PC-9 (cell line): Measurements from ENCODE around the gene XPC. TPM values are rescaled to one million over a fixed set of nuclear protein-coding genes. Genes with fewer than 3 reads are reported as not detected.

Source experiments
- BruUV-seq: library from RNA; stranded (reverse); fragments of 400-500 nt; replicated peaks from 2 replicates; lab custom pipeline; 2021; lab: Mats Ljungman, UMichigan
- CTCF ChIA-PET: fragments of 300-600 bp; sonication (Branson Sonifier 250); formaldehyde crosslinking; loops from one replicate; lab custom pipeline; 2022; ENCODE audit warnings: antibody characterized with exemption; lab: Charles Lee
- POLR2A ChIA-PET: fragments of 300-600 bp; sonication (Branson Sonifier 250); formaldehyde crosslinking; loops from one replicate; lab custom pipeline; 2022; ENCODE audit warnings: antibody characterized with exemption; ENCODE audit not compliant: unreplicated experiment; lab: Charles Lee
- DNase-seq, 2 experiments: peaks; one replicate each; pipeline versions ENCODE4 v3.0.0 to v3.0.0-alpha.2; 2015 to 2022; ENCODE audit warnings: mixed read lengths in 1 of 2
- H2AFZ ChIP-seq: fragments of 200-600 bp; sonication (generic); 2 replicates; pipeline ENCODE4 v1.8.1; 2017; ENCODE audit warnings: antibody characterized with exemption
- H3F3A ChIP-seq: fragments of 200-600 bp; sonication (generic); 2 replicates; pipeline ENCODE4 v1.8.1; 2017; ENCODE audit warnings: antibody characterized with exemption, mild to moderate bottlenecking, low read depth; ENCODE audit not compliant: insufficient read depth
- H3K27ac ChIP-seq: fragments of 200-600 bp; sonication (generic); 2 replicates; pipeline ENCODE4 v1.6.1; 2016; ENCODE audit warnings: mixed run types
- H3K27me3 ChIP-seq: fragments of 200-600 bp; sonication (generic); 2 replicates; pipeline ENCODE4 v1.6.1; 2016; ENCODE audit warnings: low read depth, mixed run types; ENCODE audit not compliant: insufficient read depth
- H3K36me3 ChIP-seq: fragments of 200-600 bp; sonication (generic); 2 replicates; pipeline ENCODE4 v1.6.1; 2016; ENCODE audit warnings: low read depth, mixed run types
- H3K4me1 ChIP-seq: fragments of 200-600 bp; sonication (generic); replicated peaks from 2 replicates; pipeline ENCODE4 v1.6.1; 2016; ENCODE audit warnings: mixed run types; ENCODE audit not compliant: insufficient read depth
- H3K4me2 ChIP-seq: fragments of 200-600 bp; sonication (generic); 2 replicates; pipeline ENCODE4 v1.6.1; 2017; ENCODE audit warnings: mixed run types
- H3K4me3 ChIP-seq: fragments of 200-600 bp; sonication (generic); 2 replicates; pipeline ENCODE4 v1.6.1; 2016; ENCODE audit warnings: mixed run types
- H3K79me2 ChIP-seq: fragments of 200-600 bp; sonication (generic); 2 replicates; pipeline ENCODE4 v1.6.1; 2017; ENCODE audit warnings: low read depth, mixed run types
- H3K9me2 ChIP-seq: fragments of 200-600 bp; sonication (generic); 2 replicates; pipeline ENCODE4 v1.8.1; 2017; ENCODE audit warnings: mild to moderate bottlenecking; ENCODE audit not compliant: insufficient read depth
- H3K9me3 ChIP-seq: fragments of 200-600 bp; sonication (generic); 2 replicates; pipeline ENCODE4 v1.8.1; 2016; ENCODE audit warnings: low read depth; ENCODE audit not compliant: insufficient read depth
- H4K20me1 ChIP-seq: fragments of 200-600 bp; sonication (generic); 2 replicates; pipeline ENCODE4 v1.8.1; 2017; ENCODE audit not compliant: insufficient read depth
- EZH2 ChIP-seq: fragments of 200-600 bp; sonication (generic); IDR thresholded peaks from 2 replicates; pipeline ENCODE4 v1.8.0; 2017; ENCODE audit warnings: antibody characterized with exemption, low read depth
- intact Hi-C: fragments of 100-400 bp; cut with micrococcal nuclease; formaldehyde crosslinking; loops from one replicate; pipeline ENCODE4 v1.10.0; 2022; ENCODE audit not compliant: unreplicated experiment
- total RNA-seq: library from RNA; stranded (reverse); gene quantifications from 2 replicates; pipeline ENCODE4 v1.2.3, GENCODE V29; 2021
- TF ChIP-seq, protein P1 (sequence below): fragments of 200-600 bp; sonication (generic); conservative IDR thresholded peaks from 2 replicates; pipeline ENCODE4 v1.6.1; 2017; ENCODE audit warnings: mixed run types, antibody characterized with exemption, mild to moderate bottlenecking, moderate library complexity

XPC gene
- total RNA-seq, 1 experiment from 2014 or later: 27.1 TPM

DNA sequence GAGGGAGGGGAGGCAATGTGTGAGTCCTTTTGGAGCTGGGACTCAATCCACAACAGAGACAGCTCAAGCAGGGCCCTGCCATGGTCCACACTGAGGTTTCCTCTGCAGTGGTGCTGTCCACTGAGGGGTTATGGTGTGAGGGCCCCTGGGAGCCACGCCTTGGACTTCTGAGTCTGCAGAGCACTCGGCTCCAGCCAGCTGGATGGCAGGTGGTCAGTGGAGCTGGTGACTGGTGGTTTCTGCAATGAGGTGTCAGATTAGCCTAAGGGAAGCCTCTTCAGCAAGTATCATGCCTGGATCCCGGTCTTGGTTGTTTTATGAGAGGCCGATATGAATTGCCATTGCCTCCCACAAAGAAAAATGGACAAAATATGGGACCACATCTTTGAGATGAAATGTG is 21.9 kb upstream of the XPC start:
- intact Hi-C loops: loop anchor here (5.0 to 10.0 kb wide), 4 partner anchors 172 to 582 kb away; partner anchors contain the start of gene SLC6A6
- no peak for DNase-seq
- no peaks in the 10 kb centered on the region for H3K27me3 ChIP-seq
- H4K20me1 ChIP-seq: no peaks in the 10 kb centered on the region
- CTCF ChIA-PET: no interaction called here
- POLR2A ChIA-PET: interaction anchor here (0.6 kb wide), 1 partner anchor 136 kb away, joined by 3 read pairs; no protein-coding TSS in a partner anchor
- H3K36me3 ChIP-seq: peaks cover 7% of the 10 kb centered on the region; the same call in 1 of the 2 replicates
- no peaks in the 10 kb centered on the region for H3K9me2 ChIP-seq
- peaks cover 32% of the 10 kb centered on the region for H3F3A ChIP-seq
- no peak overlapping the region for H3K4me3 ChIP-seq
- no TSS peak for BruUV-seq
- no peak overlapping the region for H3K27ac ChIP-seq
- H3K4me1 ChIP-seq: peaks cover 33% of the 10 kb centered on the region
- TF ChIP-seq, protein P1, sequence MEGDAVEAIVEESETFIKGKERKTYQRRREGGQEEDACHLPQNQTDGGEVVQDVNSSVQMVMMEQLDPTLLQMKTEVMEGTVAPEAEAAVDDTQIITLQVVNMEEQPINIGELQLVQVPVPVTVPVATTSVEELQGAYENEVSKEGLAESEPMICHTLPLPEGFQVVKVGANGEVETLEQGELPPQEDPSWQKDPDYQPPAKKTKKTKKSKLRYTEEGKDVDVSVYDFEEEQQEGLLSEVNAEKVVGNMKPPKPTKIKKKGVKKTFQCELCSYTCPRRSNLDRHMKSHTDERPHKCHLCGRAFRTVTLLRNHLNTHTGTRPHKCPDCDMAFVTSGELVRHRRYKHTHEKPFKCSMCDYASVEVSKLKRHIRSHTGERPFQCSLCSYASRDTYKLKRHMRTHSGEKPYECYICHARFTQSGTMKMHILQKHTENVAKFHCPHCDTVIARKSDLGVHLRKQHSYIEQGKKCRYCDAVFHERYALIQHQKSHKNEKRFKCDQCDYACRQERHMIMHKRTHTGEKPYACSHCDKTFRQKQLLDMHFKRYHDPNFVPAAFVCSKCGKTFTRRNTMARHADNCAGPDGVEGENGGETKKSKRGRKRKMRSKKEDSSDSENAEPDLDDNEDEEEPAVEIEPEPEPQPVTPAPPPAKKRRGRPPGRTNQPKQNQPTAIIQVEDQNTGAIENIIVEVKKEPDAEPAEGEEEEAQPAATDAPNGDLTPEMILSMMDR: no peak
- TF ChIP-seq EZH2: no peak
- H3K4me2 ChIP-seq: no peak overlapping the region
- H2AFZ ChIP-seq: no peak overlapping the region
- H3K9me3 ChIP-seq: no peaks in the 10 kb centered on the region
- no peaks in the 10 kb centered on the region for H3K79me2 ChIP-seq

DNA sequence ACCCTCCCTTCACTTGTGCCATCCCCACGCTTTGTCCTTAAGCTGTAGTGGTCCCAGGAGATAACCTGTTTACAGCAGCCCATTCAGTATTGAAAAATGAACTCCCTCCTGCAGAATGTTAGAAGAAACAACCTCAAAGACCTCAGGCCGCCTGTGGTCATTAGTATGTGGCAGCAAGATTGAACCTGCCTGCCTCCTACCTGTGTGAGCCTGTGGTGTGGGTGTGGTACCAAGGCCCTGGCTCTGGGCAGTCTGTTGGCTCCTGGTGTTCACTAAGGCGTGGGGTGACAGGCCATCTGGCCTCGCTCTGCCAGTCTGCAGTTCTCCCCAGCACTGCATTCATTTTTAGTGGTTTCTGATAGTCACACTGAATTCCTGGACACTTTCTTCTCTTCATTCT is 21.2 kb upstream of the XPC start:
- Histone ChIP-seq H3K9me3 (no peaks in the 10 kb centered on the region), H3K9me2 (no peaks in the 10 kb centered on the region), H3K4me2 (no peak overlapping the region), H3K36me3 (peaks cover 7% of the 10 kb centered on the region; the same call in 1 of the 2 replicates), H4K20me1 (no peaks in the 10 kb centered on the region), H3K27ac (no peak overlapping the region), H3K4me1 (peaks cover 27% of the 10 kb centered on the region), H3F3A (peaks cover 27% of the 10 kb centered on the region), H3K27me3 (no peaks in the 10 kb centered on the region), H2AFZ (no peak overlapping the region), H3K4me3 (no peak overlapping the region), H3K79me2 (no peaks in the 10 kb centered on the region)
- intact Hi-C loops: loop anchor here (5.0 to 10.0 kb wide), 4 partner anchors 173 to 583 kb away; partner anchors contain the start of gene SLC6A6
- POLR2A ChIA-PET: interaction anchor here (0.6 kb wide), 2 partner anchors 137 to 175 kb away, joined by 3 to 12 read pairs; no protein-coding TSS in a partner anchor
- BruUV-seq: no TSS peak
- TF ChIP-seq, protein P1: no peak
- no peak for TF ChIP-seq EZH2
- DNase-seq: peak in 1 of 2 experiments; percentile 9
- CTCF ChIA-PET: no interaction called here

DNA sequence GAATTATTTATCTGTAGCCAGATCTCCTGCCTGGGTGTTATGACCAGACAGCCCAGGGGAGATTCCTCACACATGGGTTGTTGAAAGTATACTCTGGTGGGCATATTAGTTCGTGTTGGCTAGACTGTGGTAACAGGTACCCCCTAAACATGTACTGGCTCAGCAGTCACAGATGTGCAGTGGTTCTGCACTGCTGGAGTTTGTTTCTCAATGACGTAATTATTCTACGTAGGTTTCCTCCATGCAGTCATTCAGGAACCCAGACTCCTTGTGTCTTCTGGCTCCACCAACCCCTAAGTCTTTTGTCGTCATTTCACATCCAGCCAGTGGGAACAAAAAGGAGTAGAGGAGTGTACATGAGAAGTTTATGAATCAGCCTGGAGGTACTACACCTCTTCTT is 16.5 kb upstream of the XPC start:
- no peak overlapping the region for H3K27ac ChIP-seq
- CTCF ChIA-PET: no interaction called here
- BruUV-seq: no TSS peak

More for the DNA sequence above, 16.5 kb upstream of the XPC start:
- Histone ChIP-seq H3K36me3 (peaks cover 7% of the 10 kb centered on the region; the same call in 1 of the 2 replicates), H3K4me3 (no peak overlapping the region), H2AFZ (no peak overlapping the region), H3F3A (no peaks in the 10 kb centered on the region; the same call in 1 of the 2 replicates), H3K4me1 (no peaks in the 10 kb centered on the region), H3K9me3 (no peaks in the 10 kb centered on the region), H4K20me1 (no peaks in the 10 kb centered on the region), H3K4me2 (no peak overlapping the region), H3K27me3 (no peaks in the 10 kb centered on the region), H3K79me2 (peaks cover 39% of the 10 kb centered on the region), H3K9me2 (no peaks in the 10 kb centered on the region)
- no peak for TF ChIP-seq EZH2
- TF ChIP-seq, protein P1: no peak
- POLR2A ChIA-PET: no interaction called here
- intact Hi-C loops: no loop called here
- DNase-seq: no peak
